VCaP (cell line): ENCODE data around the gene TMEM98.
"Not testable (repeated sequence)": the region's sequence is repeated elsewhere in the genome, so short reads cannot be mapped to it uniquely, and the experiment has no call there.

ENCODE experiments used
- H3K27ac ChIP-seq: fragments of 450-650 bp; 2 replicates; pipeline ENCODE4 v1.5.1; 2017
- CTCF ChIP-seq: fragments of 450-650 bp; conservative IDR thresholded peaks from 2 replicates; pipeline ENCODE4 v1.5.1; 2017; ENCODE audit warnings: mild to moderate bottlenecking, moderate library complexity

TMEM98 gene

GRCh38 chr17:32971171-32971570, 43.2 kb downstream of the TMEM98 start:
- H3K27ac ChIP-seq: no peak overlapping the region
- no peak for TF ChIP-seq CTCF

- H3K27ac ChIP-seq: no peak overlapping the region
- no peak for TF ChIP-seq CTCF
Observed at GRCh38 chr17:32976131-32976530, 48.2 kb downstream of the TMEM98 start.

- no peak for TF ChIP-seq CTCF
- H3K27ac ChIP-seq: no peak overlapping the region
Observed at GRCh38 chr17:32976605-32977004, 48.7 kb downstream of the TMEM98 start.

- TF ChIP-seq CTCF: no peak
- no peak overlapping the region for H3K27ac ChIP-seq
Observed at GRCh38 chr17:32980230-32980629, 52.3 kb downstream of the TMEM98 start.

- not testable (repeated sequence) for H3K27ac ChIP-seq
Observed at GRCh38 chr17:32981611-32982010, 53.7 kb downstream of the TMEM98 start.

- TF ChIP-seq CTCF: no peak
Observed at GRCh38 chr17:32985050-32985756, 57.2 kb downstream of the TMEM98 start.

GRCh38 chr17:32987453-32987805, 59.5 kb downstream of the TMEM98 start:
- not testable (repeated sequence) for H3K27ac ChIP-seq

More at GRCh38 chr17:32985050-32985756, 57.2 kb downstream of the TMEM98 start:
- no peak overlapping the region for H3K27ac ChIP-seq

GRCh38 chr17:32987868-32988267, 59.9 kb downstream of the TMEM98 start:
- H3K27ac ChIP-seq: not testable (repeated sequence)

- no peak overlapping the region for H3K27ac ChIP-seq
- no peak for TF ChIP-seq CTCF
Observed at GRCh38 chr17:32988481-32989101, 60.6 kb downstream of the TMEM98 start.
